BJ (cell line): Measurements from ENCODE around the gene ESYT2. TPM values are rescaled to one million over a fixed set of nuclear protein-coding genes. Genes with fewer than 3 reads are reported as not detected.

ENCODE experiments used
- CTCF ChIA-PET: fragments of 350-600 bp; formaldehyde crosslinking; extraction: SDS; loops from one replicate; lab custom pipeline; 2021; ENCODE audit warnings: antibody characterized with exemption, inconsistent platforms; lab: Yijun Ruan, JAX
- POLR2A ChIA-PET: fragments of 300-600 bp; sonication (Branson Sonifier 250); formaldehyde crosslinking; extraction: SDS; loops from one replicate; lab custom pipeline; 2021; ENCODE audit warnings: antibody characterized with exemption; lab: Charles Lee
- DNase-seq: peaks from one replicate; pipeline ENCODE4 v3.0.0-alpha.2; 2011; ENCODE audit warnings: low read depth
- H3K27me3 ChIP-seq: 2 replicates; pipeline ENCODE4 v1.6.0; 2011; ENCODE audit warnings: low read length; ENCODE audit not compliant: control insufficient read depth, insufficient read depth
- H3K36me3 ChIP-seq: 2 replicates; pipeline ENCODE4 v1.5.1; 2011; ENCODE audit warnings: low read length; ENCODE audit not compliant: control insufficient read depth, insufficient read depth
- H3K4me3 ChIP-seq: 2 replicates; pipeline ENCODE4 v1.5.1; 2011; ENCODE audit warnings: low read depth, mild to moderate bottlenecking, control low read depth, low read length
- polyA plus RNA-seq: library from polyadenylated mRNA; depleted of rRNA; stranded (reverse); fragments of >200 nt; gene quantifications from 2 replicates; pipeline ENCODE4 v1.2.3, GENCODE V29; 2011
- TF ChIP-seq, protein P1 (sequence below): IDR thresholded peaks from 2 replicates; pipeline ENCODE4 v1.5.1; 2011; ENCODE audit warnings: low read depth, mild to moderate bottlenecking, control low read depth, inconsistent platforms, low read length, moderate library complexity; ENCODE audit not compliant: insufficient read depth

The ESYT2 gene
- polyA plus RNA-seq, 1 experiment: 49.2 TPM

DNA sequence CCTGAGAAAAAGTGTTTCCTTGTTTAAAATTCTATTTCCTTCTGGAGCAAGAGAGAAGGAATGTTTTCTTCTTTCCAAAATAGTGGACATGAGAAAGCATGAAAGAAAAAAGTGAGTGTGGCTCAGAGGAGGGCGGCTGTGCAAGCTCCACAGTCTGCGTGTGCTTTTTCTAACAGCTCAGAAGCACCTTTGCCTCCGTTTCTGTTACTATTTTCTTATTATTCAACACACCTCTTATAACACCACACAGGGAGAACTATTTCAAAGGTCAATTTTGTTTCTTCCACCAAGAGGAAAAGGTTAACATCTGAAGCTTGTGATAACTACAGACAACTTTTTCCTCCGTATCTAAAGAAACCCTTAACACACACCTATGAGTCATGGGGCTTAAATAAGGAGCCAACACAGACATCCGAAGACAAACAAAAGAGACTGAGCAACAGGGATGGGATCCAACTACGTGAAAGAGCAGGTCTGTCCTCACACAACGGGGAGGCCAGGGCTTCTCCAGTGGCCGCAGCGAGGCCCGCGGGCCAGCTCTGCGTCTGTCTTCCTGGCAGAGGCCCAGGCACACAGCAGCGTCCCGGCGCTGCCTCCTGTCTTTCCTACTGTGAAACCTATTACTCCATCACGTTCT, 88.5 kb downstream of the ESYT2 start:
- CTCF ChIA-PET: no interaction called here
- H3K36me3 ChIP-seq: peaks cover 36% of the 10 kb centered on the region
- TF ChIP-seq, protein P1, sequence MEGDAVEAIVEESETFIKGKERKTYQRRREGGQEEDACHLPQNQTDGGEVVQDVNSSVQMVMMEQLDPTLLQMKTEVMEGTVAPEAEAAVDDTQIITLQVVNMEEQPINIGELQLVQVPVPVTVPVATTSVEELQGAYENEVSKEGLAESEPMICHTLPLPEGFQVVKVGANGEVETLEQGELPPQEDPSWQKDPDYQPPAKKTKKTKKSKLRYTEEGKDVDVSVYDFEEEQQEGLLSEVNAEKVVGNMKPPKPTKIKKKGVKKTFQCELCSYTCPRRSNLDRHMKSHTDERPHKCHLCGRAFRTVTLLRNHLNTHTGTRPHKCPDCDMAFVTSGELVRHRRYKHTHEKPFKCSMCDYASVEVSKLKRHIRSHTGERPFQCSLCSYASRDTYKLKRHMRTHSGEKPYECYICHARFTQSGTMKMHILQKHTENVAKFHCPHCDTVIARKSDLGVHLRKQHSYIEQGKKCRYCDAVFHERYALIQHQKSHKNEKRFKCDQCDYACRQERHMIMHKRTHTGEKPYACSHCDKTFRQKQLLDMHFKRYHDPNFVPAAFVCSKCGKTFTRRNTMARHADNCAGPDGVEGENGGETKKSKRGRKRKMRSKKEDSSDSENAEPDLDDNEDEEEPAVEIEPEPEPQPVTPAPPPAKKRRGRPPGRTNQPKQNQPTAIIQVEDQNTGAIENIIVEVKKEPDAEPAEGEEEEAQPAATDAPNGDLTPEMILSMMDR: no peak
- no peak overlapping the region for H3K4me3 ChIP-seq
- H3K27me3 ChIP-seq: no peaks in the 10 kb centered on the region
- POLR2A ChIA-PET: no interaction called here
- no peak for DNase-seq

DNA sequence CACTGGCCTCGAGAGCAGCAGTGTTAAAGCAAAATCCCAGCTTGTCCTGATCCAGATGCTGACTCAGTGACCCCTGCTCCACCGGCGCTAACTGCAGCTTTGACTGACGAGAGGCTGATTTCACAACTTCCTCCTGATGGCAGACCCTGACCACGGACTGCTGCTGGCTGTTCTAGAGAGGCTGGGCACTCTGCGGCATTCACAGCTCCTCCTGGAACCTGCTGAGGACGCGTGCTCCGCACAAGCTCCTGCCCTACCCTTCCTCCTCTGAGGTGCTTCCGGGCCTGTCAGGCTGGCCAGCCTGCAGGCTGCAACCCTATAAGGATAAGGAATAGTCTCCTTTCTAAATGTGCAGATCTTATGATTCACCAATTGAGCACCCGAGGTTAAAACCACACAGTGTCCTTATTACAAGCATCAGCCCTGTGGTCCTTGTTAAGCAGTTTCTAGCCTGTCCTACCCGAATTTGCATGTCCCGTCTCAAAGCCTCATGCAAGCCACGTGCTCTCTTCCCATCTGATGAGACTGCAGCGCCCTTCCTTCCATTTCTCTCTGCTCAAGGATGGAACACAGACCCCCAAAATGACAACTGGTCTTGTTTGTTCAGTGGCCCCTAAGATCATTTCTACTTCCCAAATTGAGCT, 89.2 kb downstream of the ESYT2 start:
- H3K27me3 ChIP-seq: no peaks in the 10 kb centered on the region
- ChIA-PET POLR2A (no interaction called here), CTCF (interaction anchor here (1.7 kb wide), 1 partner anchor 44 kb away, joined by 3 read pairs; no protein-coding TSS in a partner anchor)
- H3K36me3 ChIP-seq: peaks cover 34% of the 10 kb centered on the region
- H3K4me3 ChIP-seq: no peak overlapping the region
- TF ChIP-seq, protein P1: no peak
- DNase-seq: no peak

DNA sequence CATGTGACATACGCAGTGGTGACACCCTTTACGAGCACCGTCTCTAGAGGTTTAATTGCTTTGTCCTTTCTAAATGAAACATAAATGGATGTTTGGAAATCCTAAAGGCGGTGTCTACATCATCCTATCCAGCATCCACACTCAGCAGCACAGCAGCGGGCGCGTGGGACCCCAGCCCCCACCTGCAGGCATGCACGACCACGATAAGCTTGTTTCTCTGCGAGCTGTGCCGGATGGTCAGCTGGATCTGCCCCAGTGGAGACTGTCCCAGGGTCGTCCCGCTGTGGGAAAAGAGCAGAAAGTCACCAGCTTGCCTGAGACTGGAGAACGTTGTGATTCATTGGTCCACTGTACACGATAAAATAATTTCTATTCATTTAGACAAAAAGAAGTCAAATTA, 90.5 kb downstream of the ESYT2 start:
- ChIA-PET CTCF (interaction anchor here (1.7 kb wide), 1 partner anchor 43 kb away, joined by 3 read pairs; no protein-coding TSS in a partner anchor), POLR2A (no interaction called here)
- no peak for DNase-seq
- Histone ChIP-seq H3K4me3 (no peak overlapping the region), H3K27me3 (no peaks in the 10 kb centered on the region), H3K36me3 (peaks cover 36% of the 10 kb centered on the region)
- TF ChIP-seq, protein P1: no peak

DNA sequence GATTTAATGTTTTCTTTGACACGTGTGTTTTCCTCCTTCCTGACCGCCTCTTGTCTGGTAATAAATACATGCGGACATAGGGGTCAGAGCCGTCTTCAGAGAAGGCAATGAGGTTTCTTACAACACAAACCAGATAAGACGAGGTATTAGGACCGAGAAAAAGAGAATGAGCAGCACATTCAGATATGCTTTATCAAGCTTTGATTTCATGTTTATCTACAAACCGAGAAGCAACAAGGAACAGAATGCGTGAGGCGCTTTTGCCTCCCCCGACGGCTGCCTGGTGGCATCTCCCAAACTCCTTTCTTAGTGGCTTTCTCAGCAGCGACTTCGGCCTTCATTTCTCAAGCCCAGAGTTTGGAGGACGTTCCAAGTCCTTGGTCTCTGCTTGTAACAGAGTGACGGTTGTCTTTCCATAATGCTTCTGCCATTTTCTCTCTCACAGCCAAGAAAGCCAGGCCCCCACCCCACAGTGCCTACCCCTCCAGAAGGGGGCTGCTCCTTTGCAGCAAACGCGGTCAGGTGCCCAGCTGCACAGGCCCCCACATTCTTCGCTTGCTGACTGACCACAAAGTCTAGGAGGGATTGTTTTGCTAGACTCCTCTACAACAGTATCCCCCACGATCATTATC, 92.1 kb downstream of the ESYT2 start:
- POLR2A ChIA-PET: no interaction called here
- Histone ChIP-seq H3K4me3 (no peak overlapping the region), H3K27me3 (no peaks in the 10 kb centered on the region), H3K36me3 (peaks cover 30% of the 10 kb centered on the region)
- TF ChIP-seq, protein P1: no peak
- DNase-seq: no peak
- CTCF ChIA-PET: interaction anchor here (0.6 kb wide), 1 partner anchor 117 kb away, joined by 3 read pairs; no protein-coding TSS in a partner anchor

DNA sequence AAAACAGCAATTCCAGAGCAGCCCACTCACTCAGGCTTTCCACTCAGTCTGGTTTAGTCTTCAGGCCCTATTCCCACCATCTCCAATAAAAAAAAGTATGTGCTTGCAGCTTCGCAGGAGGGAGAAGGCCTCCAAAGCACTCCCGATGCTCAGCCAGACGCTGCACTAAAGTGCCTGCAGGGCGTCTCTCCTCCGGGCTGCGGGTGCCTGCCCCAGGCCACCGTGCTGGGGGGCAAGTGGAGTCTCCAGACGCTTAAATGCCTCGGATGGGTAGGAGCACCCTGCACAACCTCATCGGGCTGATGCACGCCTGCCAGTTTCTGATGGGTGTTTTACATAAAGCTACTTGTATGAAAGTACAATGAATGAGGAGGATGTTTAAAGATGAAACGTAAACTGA, 93.4 kb downstream of the ESYT2 start:
- H3K36me3 ChIP-seq: peaks cover 20% of the 10 kb centered on the region
- POLR2A ChIA-PET: no interaction called here
- no peaks in the 10 kb centered on the region for H3K27me3 ChIP-seq
- no peak for DNase-seq
- H3K4me3 ChIP-seq: no peak overlapping the region
- CTCF ChIA-PET: no interaction called here
- TF ChIP-seq, protein P1: no peak
